VCaP (cell line): ENCODE data around the gene UNC5C.
A peak's percentile ranks its signal among the peaks of the same experiment; 100 is the strongest.

Source experiments
- H3K27ac ChIP-seq: fragments of 450-650 bp; 2 replicates; pipeline ENCODE4 v1.5.1; 2017
- TF ChIP-seq, protein P1 (sequence below): fragments of 450-650 bp; conservative IDR thresholded peaks from 2 replicates; pipeline ENCODE4 v1.5.1; 2017; ENCODE audit warnings: mild to moderate bottlenecking, moderate library complexity

Gene UNC5C

DNA sequence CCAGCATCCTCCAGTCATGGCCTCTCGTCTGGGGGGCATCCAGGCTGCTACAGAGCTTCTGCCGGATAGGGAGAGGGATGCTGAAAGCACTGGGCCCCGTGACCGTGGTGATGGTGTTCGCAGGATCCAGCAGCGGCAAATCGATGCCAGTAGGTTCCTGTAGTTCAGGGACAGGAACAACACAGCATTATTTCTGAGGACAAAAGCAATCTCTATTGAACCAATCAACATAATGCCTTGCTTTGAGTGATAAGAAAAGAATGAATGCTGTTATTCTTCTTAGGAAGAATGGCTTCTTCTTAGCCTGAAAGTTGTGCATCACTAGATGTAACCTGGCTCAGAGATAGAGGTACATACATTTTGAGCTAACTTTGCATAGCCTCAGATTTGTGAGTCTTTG, 378.6 kb downstream of the UNC5C start:
- TF ChIP-seq, protein P1, sequence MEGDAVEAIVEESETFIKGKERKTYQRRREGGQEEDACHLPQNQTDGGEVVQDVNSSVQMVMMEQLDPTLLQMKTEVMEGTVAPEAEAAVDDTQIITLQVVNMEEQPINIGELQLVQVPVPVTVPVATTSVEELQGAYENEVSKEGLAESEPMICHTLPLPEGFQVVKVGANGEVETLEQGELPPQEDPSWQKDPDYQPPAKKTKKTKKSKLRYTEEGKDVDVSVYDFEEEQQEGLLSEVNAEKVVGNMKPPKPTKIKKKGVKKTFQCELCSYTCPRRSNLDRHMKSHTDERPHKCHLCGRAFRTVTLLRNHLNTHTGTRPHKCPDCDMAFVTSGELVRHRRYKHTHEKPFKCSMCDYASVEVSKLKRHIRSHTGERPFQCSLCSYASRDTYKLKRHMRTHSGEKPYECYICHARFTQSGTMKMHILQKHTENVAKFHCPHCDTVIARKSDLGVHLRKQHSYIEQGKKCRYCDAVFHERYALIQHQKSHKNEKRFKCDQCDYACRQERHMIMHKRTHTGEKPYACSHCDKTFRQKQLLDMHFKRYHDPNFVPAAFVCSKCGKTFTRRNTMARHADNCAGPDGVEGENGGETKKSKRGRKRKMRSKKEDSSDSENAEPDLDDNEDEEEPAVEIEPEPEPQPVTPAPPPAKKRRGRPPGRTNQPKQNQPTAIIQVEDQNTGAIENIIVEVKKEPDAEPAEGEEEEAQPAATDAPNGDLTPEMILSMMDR: no peak
- H3K27ac ChIP-seq: no peak overlapping the region

DNA sequence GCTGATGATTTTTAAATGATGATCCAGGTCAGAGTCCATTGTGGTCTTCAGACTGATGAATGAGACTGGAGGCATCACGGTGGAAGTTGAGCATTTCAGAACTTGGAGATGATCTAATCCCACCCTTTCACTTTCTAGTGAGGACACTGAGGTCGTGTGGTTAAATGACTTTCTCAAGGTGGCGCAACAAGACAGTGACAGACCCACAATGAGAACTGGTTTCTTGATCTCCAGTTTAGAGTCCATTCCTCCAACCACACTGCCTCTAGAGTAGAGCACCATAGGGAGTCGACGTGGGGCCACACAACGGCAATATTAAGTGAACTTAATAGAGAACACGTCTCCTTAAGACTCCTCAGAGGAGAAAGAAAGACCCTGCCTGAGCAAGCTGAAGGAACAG, 381.0 kb downstream of the UNC5C start:
- TF ChIP-seq, protein P1: no peak
- no peak overlapping the region for H3K27ac ChIP-seq

GRCh38 chr4:95165926-95166524, 382.7 kb downstream of the UNC5C start:
- TF ChIP-seq, protein P1: peak; percentile 76
- no peak overlapping the region for H3K27ac ChIP-seq

DNA sequence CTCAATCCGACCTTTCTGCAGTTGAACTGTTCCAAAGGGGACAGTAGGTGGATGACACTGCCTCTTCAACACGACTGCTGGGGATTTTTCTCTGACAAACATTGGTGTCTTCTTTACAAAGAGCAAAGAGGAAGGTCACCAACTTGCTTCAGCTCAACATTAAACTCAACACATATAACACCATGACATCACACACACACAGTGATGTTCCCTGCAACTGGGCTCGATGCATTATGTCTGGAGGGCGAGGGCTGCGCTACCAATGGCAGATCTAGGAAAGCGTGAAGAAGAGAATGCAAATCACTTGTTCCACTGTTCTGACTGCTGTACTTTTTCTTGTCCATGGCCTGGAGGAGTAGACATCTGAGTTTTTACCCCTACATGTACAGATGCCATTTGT, 385.9 kb downstream of the UNC5C start:
- no peak overlapping the region for H3K27ac ChIP-seq

DNA sequence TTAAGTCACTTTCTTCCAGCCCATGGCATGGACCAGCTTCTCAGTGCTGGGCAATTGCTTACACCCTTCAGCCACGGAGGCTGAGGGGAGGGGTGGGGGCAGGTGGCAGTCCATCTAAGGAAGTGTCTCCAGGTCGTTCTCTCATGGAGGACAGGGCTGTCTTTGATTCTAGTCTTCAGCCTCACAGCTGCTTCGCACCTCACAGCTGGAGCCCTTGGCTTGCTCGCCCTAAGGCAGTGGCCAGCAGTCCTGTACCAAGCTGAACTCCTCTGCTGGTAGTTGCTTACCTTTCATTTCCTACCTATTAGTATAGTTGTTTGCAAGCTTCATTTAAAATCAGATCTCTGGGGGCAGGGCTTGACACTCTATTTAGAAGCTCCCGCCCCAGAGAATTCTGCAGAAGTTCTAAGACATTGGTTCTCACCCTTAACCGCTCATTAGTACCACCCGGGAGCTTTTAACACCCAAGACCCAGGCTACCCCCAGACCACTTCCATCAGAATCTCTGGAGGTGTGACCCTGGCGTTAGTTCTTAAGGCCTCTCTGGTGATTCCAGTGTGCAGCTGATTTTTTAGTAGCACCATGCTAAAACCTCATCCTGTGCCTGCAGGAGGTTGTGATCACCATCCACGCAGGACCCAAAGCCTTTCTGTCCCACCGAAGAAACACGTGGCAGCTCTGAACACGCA, 386.8 kb downstream of the UNC5C start:
- no peak overlapping the region for H3K27ac ChIP-seq
- TF ChIP-seq, protein P1: no peak

More for the DNA sequence above, 385.9 kb downstream of the UNC5C start:
- TF ChIP-seq, protein P1: no peak

DNA sequence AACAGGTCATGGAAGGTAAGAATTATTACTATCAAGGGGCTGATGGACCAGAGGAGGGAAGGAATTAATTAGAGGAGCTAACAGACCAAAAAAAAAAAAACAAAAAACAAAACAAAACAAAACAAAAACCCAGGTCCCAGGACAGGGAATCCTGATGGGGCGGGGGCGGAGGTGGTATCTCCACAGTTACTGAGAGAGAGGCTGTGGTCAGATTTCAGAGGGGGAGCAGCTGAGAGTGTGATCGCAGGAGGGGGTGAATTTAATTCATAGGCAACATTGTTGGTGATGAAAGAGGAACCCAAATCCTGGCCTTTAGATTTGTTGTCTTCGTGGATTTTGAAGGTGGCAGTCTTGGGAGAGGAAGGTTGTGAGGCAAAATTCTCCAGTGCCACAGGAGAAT, 389.4 kb downstream of the UNC5C start:
- H3K27ac ChIP-seq: no peak overlapping the region
- TF ChIP-seq, protein P1: no peak

DNA sequence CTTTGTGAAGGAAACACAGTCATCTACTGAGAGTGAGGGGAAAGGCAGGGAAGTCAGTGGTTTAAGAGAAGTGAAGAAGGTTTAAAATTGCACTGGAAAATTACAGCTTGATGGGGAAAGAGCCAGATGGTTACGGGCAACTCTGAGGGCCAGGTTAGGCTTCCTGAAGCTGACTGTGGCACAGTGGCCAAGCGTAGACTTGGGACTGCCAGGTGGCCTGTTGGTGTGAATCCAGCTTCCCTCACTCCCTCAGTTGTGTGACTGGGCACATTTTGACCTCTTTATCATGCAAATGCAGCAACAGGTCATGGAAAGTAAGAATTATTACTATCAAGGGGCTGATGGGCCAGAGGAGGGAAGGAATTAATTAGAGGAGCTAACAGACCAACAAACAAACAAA, 390.1 kb downstream of the UNC5C start:
- H3K27ac ChIP-seq: no peak overlapping the region

More for the DNA sequence above, 390.1 kb downstream of the UNC5C start:
- TF ChIP-seq, protein P1: no peak
